Measurements from ENCODE around the gene C11orf16. TPM values are rescaled to one million over a fixed set of nuclear protein-coding genes. Genes with fewer than 3 reads are reported as not detected.

C11orf16 gene
- total RNA-seq, 1 experiment from 2014 or later = not detected

DNA sequence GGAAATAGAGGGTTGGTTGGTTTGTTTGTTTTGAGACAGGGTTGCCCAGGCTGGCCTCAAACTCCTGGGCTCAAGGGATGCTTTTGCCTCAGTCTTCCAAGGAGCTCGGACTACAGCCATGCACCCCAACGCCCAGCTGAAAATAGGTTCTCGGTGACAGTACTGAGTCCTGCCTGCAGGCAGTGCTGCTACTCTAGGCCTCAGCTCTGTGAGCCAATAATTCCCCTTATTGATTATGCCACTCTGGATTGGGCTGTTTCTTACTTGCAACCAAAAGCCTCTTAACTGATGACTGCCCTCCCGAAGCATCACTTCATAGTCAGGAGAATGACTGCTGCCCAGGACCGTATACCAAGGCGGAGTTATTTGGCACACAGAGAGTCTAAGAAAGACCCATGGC is 1.2 kb upstream of the C11orf16 start:
- H3K36me3 Mint-ChIP-seq (ENCODE audit: insufficient read depth, unreplicated experiment) = no peaks in the 10 kb centered on the region
- BruUV-seq (replicated peaks) = no TSS peak
- DNase-seq (ENCODE audit: unreplicated experiment) = no peak
- H3K9me3 Mint-ChIP-seq (ENCODE audit: unreplicated experiment) = no peaks in the 10 kb centered on the region
- H3K4me1 Mint-ChIP-seq (ENCODE audit: insufficient read depth, unreplicated experiment) = peaks cover 14% of the 10 kb centered on the region
- H3K4me3 Mint-ChIP-seq (ENCODE audit: unreplicated experiment) = no peak overlapping the region
- TF ChIP-seq CTCF (IDR thresholded peaks at IDR 0.05; ENCODE audit: unreplicated experiment) = no peak
- POLR2A ChIA-PET = interaction anchor here (1.4 kb wide), 1 partner anchor 30 kb away, joined by 4 read pairs; the partner anchor contains the start of gene TMEM9B
- H3K27me3 Mint-ChIP-seq (ENCODE audit: insufficient read depth, unreplicated experiment) = no peaks in the 10 kb centered on the region
- H3K27ac Mint-ChIP-seq (ENCODE audit: low read depth, unreplicated experiment) = no peak overlapping the region
- intact Hi-C loops (cut with micrococcal nuclease) = no loop called here
- CTCF ChIA-PET = interaction anchor here (0.6 to 1.5 kb wide), 4 partner anchors 20 to 149 kb away, joined by 3 to 5 read pairs (median 4); no protein-coding TSS in a partner anchor

GRCh38 chr11:8930456-8931175 is 2.1 kb downstream of the C11orf16 start:
- ChIA-PET CTCF (interaction anchor here (0.6 to 4.2 kb wide), 5 partner anchors 11 to 125 kb away, joined by 3 to 15 read pairs (median 3); no protein-coding TSS in a partner anchor), POLR2A (interaction anchor here (0.8 to 0.9 kb wide), 2 partner anchors 16 to 98 kb away, joined by 3 read pairs; no protein-coding TSS in a partner anchor)
- no peak overlapping the region for H3K27ac Mint-ChIP-seq (ENCODE audit: low read depth, unreplicated experiment)
- TF ChIP-seq CTCF (IDR thresholded peaks at IDR 0.05; ENCODE audit: unreplicated experiment) = no peak
- BruUV-seq (replicated peaks) = no TSS peak
- DNase-seq (ENCODE audit: unreplicated experiment) = no peak
- H3K4me1 Mint-ChIP-seq (ENCODE audit: insufficient read depth, unreplicated experiment) = peaks cover 14% of the 10 kb centered on the region
- H3K27me3 Mint-ChIP-seq (ENCODE audit: insufficient read depth, unreplicated experiment) = no peaks in the 10 kb centered on the region
- no peaks in the 10 kb centered on the region for H3K9me3 Mint-ChIP-seq (ENCODE audit: unreplicated experiment)
- H3K4me3 Mint-ChIP-seq (ENCODE audit: unreplicated experiment) = no peak overlapping the region
- peaks cover 7% of the 10 kb centered on the region for H3K36me3 Mint-ChIP-seq (ENCODE audit: insufficient read depth, unreplicated experiment)
- intact Hi-C loops (cut with micrococcal nuclease) = no loop called here

DNA sequence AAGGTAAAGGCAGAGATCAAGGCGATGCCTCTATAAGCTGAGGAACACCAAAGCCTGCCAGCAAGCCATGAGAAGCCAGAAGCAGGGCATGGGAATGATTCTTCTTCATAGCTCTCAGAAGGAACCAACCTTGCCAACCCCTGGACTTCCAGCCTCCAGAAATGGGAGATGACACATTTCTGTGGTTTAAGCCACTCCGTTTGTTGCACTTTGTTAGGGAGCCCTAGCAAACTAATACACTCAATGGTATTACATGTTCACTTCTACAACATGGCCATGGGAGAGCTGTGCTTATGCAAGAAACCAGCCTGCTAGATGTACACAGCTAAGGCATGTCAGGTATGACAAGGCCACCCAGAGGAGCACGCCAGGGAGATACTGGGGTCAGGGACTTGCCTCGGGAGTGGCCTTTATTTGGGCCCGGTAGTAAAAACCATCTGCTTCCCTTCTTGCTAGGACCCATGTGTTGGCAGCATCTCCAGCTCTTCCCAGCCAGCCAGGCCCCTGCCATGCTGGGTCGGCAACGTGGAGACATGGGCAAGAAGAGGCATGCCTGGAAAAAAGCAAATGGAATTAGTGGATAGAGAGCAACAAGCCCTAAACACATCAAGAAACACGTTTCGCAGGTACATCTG is 3.6 kb downstream of the C11orf16 start:
- no peak overlapping the region for H3K27ac Mint-ChIP-seq (ENCODE audit: low read depth, unreplicated experiment)
- no peaks in the 10 kb centered on the region for H3K9me3 Mint-ChIP-seq (ENCODE audit: unreplicated experiment)
- peaks cover 7% of the 10 kb centered on the region for H3K36me3 Mint-ChIP-seq (ENCODE audit: insufficient read depth, unreplicated experiment)
- CTCF ChIA-PET = interaction anchor here (0.8 to 4.2 kb wide), 3 partner anchors 14 to 329 kb away, joined by 3 to 15 read pairs (median 4); no protein-coding TSS in a partner anchor
- BruUV-seq (replicated peaks) = no TSS peak
- intact Hi-C loops (cut with micrococcal nuclease) = no loop called here
- no peak for TF ChIP-seq CTCF (IDR thresholded peaks at IDR 0.05; ENCODE audit: unreplicated experiment)
- H3K4me3 Mint-ChIP-seq (ENCODE audit: unreplicated experiment) = no peak overlapping the region
- H3K4me1 Mint-ChIP-seq (ENCODE audit: insufficient read depth, unreplicated experiment) = peaks cover under 1% of the 10 kb centered on the region
- POLR2A ChIA-PET = interaction anchor here (0.7 kb wide), 1 partner anchor 13 kb away, joined by 4 read pairs; the partner anchor contains the start of gene ASCL3
- H3K27me3 Mint-ChIP-seq (ENCODE audit: insufficient read depth, unreplicated experiment) = no peaks in the 10 kb centered on the region
- DNase-seq (ENCODE audit: unreplicated experiment) = no peak

- BruUV-seq (replicated peaks) = no TSS peak
- H3K27ac Mint-ChIP-seq (ENCODE audit: low read depth, unreplicated experiment) = no peak overlapping the region
- intact Hi-C loops (cut with micrococcal nuclease) = no loop called here
- peaks cover 4% of the 10 kb centered on the region for H3K4me1 Mint-ChIP-seq (ENCODE audit: insufficient read depth, unreplicated experiment)
- H3K4me3 Mint-ChIP-seq (ENCODE audit: unreplicated experiment) = no peak overlapping the region
- POLR2A ChIA-PET = no interaction called here
- DNase-seq (ENCODE audit: unreplicated experiment) = no peak
- no peak for TF ChIP-seq CTCF (IDR thresholded peaks at IDR 0.05; ENCODE audit: unreplicated experiment)
- CTCF ChIA-PET = interaction anchor here (1.2 to 4.2 kb wide), 2 partner anchors 13 to 14 kb away, joined by 4 to 15 read pairs; no protein-coding TSS in a partner anchor
- H3K9me3 Mint-ChIP-seq (ENCODE audit: unreplicated experiment) = no peaks in the 10 kb centered on the region
- no peaks in the 10 kb centered on the region for H3K27me3 Mint-ChIP-seq (ENCODE audit: insufficient read depth, unreplicated experiment)
- H3K36me3 Mint-ChIP-seq (ENCODE audit: insufficient read depth, unreplicated experiment) = peaks cover 7% of the 10 kb centered on the region
Observed at GRCh38 chr11:8928205-8928604, 4.5 kb downstream of the C11orf16 start.
